NCI-H2107 treated with DMSO at 0.1 percent for 48 hours (cell line): ENCODE results near the gene CEP85.
"Not testable (repeated sequence)": the region's sequence is repeated elsewhere in the genome, so short reads cannot be mapped to it uniquely, and the experiment has no call there.

ENCODE experiments used
- DNase-seq: peaks from one replicate; lab custom pipeline; 2025; ENCODE audit not compliant: unreplicated experiment; lab: John Stamatoyannopoulos, UW

Gene CEP85

DNA sequence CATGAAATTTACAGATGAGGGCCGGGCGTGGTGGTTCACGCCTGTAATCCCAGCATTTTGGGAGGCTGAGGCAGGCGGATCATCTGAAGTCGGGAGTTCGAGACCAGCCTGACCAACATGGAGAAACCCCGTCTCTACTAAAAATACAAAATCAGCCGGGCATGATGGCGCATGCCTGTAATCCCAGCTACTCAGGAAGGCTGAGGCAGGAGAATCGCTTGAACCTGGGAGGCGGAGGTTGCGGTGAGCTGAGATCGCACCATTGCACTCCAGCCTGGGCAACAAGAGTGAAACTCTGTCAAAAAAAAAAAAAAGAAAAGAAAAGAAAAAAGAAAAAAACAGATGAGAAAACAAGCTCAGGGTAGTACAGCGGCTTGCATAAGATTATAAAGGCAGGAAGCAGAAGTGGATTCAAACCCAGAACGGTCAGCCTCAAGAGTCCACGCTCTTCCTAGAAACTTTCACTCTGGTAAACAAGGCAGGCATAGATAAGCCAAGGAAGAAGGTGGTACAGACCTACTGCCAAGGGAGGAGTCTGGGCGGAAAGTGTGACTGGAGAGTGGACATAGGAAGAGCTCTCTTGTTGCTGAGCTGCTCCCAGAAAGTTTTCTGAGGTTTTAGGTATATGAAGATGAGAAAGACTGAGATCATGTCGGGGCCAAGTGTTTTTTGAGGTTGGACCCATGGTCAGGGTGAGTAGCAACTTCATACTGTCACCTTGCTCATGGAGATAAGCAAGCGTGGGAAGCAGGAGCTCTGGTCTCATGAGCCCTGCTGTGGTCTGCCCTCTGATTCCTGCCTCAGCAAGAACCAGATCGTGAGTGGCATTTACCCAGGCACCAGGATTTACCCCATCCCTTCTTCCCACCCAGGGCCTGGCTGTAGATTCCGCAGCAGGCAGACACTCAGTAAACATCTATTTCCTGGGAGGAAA, 74.2 kb downstream of the CEP85 start:
- not testable (repeated sequence) for DNase-seq

DNA sequence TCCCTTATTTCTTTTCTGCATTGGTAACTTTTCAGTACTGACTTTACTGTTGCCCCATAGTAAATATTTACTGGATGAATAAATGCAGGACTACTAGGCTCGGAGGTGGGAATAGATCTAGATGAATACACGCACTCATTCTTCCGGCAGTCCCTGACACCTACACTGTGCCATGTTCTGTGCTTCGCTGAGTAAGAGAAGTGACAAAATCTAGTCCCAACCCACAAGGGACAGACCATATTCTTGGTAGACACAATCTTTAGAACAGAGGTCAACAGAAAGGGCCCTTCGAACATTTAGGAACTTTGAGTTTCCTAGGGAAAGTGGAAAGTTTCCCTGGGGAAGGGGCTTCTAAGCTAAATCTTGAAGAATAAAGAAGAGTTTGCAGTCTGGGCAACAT, 80.5 kb downstream of the CEP85 start:
- no peak for DNase-seq

DNA sequence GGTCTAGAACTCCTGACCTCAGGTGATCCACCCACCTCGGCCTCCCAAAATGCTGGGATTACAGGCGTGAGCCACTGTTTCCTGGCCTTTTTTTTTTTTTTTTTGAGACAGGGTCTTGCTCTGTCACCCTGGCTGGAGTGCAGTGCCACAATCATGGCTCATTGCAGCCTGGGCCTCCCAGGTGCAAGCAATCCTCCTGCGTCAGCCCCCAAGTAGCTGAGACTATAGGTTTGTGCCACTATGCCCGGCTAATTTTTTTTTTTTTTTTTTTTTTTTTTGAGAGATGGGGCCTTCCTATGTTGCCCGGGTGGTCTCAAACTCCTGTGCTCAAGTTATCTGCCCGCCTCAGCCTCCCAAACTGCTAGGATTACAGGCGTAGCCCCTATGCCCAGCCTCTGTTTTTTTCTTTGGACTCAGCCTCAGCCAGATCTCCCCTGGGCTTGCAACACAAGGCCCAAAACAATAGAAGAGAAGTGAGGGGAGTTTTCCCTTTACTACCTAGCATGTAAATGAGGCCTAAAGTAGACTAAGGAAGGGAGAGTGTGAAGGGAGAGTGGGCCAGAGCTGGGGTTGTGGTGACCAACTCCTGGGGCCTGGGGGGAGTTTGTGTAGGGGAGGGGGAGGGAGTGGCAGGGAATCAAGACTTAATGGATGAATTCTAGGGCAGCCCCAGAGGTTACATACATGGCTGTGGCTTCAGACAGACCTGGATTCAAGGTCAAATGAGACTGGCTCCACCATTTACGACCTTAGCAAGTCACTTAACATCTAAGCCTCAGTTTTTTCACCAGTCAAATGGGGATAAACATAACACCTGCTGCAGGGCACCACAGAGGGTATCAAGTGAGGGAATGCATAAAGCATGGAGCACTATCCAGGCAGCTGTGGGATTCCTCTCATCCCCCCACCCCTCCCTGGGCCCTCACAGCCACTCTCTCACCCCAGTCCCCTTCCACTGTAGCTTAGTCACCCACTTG, 82.2 kb downstream of the CEP85 start:
- no peak for DNase-seq

DNA sequence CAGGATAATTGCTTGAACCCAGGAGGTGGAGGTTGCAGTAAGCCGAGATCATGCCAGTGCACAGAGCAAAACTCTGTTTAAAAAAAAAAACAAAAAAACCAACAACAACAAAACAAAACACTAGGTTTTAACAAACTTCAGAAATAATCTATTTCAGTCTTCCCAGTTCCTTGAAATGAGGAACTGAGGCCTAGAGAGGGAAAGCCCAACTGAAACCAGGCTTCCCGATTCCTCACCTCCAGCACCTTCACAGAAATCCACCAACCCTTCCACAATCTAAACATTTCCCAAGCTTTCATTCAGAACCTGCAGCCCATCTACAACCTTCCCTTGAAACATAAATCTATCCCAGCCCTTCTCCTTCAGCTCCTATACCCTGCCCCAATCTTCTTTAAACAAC, 83.1 kb downstream of the CEP85 start:
- no peak for DNase-seq

DNA sequence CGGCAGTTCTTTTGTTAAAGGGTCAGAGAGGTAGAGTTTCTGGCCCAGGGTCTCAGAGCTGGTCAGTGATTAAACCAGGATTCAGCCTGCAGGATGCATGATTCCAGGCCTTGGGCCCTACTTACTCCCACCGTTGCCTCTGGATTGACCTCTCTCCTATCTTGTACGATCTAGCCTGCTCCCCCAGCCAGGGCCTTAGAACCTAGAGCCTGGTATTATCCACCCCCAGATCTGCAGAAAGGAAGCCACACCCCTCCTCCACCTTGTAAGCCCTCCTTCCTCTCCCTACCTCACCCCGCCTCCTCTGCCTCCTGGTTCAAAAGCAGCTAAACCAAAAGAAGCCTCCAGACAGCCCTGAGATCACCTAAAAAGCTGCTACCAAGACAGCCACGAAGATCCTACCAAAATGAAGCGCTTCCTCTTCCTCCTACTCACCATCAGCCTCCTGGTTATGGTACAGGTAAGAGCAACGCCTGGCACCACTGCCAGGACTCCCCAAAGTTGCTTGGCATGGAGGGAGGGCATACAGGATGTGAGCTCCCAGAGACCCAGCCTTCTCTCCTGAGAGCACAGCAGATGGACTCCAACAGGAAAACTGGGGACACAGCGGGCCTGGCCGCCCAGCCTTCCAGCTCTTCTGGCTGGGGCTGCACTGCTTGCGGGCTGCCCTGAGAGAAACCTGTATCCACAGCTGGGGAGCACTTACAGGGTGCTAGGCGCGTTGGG, 83.8 kb downstream of the CEP85 start, which contains the start of gene CD52:
TSS of gene CD52 (plus strand) at position 347 of the 726 bp plus-strand sequence. CDS start at position 407, 60 bp downstream.
- no peak for DNase-seq

DNA sequence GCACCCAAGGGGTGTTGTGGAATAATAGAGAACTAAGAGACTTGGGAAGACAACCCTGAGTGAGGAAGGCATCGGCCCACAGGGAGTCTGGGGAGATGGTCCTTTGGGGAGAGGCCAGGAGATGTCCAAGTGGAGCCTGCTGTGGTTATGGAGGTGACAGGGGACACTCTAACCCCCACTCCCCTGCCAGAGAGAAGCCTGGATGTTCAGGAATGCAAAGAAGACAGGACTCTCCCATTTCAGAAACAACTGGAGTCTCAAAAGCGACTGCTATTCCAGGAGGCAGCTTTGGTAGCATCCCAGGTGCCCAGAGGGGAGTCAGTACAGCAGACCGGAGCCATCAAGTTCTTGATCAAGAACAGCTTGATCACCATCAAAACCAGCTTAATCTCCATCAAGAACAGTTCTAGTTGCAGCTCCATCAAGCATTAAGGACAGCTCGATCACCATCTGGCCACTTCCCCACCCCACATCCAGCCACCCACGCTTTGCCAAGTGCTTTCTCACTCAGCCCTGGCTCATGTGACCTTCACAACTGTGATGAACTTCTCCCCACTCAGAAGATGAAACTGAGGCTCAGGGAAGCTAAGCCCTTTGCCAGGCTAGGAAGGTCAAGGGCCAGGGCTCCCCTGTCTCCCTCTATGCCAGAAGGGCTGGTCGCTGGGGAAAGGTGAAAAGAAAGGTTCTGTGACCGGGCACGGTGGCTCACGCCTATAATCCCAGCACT, 84.5 kb downstream of the CEP85 start:
- DNase-seq: no peak

DNA sequence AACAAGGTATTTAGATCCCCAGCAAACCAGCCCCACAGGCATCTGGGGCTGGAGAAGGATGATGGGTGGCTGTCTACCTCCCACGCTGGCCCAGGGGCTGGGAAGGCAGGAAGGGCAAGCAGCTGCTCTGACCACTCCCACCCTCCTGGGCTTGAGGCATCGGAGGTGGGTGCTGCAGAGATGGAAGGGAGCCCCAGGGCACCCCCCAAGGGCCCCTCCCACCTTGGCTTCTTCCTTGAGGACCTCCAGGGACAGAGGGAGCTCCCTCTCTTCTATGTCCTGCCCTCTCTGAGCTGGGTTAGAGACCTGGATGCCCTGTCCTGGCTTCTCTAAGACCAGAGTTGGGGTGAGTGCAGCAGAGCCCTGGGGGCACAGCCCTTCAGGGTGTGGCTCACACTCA, 86.9 kb downstream of the CEP85 start:
- no peak for DNase-seq

DNA sequence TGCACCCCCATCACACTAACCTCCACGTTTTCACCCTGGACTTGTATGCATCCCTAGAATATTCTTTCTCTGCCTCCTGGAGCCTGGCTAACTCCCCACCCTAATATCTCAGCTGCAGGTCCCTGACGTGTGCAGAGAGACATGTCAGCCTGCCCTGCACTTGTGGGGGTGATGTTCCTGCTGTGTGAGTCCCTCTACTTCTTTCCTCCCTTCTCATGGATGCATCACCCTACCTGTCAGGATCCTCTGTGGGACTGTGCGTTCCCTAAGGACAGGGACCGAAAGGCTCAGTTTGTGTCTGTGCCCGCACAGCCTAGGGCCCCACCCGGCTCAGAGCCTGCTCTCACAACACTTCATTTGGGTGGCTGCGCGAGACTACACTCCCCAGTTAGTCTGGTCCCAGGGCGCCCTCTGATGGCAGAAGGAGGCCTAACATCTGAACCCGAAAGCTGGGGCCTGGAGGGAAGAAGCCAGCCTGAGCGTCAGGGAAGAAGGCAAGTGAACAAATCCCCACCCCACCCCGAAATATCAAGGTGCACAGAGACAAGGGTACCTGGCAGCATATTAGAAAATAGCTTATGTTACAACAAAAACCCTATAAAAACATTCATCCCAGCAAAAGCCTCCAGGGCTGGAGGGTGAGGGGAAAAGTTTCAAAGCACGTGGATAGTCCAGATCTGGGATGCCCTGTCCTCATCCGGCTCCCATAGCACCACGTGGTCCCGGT, 87.5 kb downstream of the CEP85 start:
- peak; percentile 68 for DNase-seq

DNA sequence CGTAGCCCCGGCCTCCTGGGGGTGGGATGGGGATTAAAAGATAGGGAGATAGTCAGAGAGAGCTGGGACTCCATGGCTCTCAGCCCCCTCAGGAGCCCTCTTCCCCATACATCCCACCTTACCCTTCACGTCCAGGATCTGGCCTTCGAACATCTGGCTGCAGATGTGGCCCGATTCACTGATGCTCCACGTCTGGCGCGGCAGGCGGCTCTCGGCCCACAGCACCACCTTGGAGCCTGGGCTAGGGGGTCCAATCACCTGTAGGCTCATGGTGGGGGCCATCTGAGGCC, 88.0 kb downstream of the CEP85 start:
- no peak for DNase-seq

DNA sequence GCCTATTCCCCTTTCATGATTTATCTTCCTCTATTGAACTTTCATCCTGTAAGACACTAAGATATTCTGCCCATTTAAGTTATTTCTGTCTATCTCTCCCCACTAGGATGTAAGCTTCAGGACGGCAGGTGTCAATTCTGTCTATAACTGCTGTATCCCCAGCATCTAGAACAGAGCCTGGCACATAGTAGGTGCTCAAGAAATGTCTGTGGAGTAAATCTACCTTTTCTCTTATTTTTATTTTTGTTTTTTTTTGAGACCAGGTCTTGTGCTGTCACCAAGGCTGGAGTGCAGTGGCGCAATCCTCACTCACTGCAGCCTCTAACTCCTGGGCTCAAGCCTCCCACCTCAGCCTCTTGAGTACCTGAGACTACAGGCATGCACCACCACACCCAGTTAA, 89.4 kb downstream of the CEP85 start:
- no peak for DNase-seq

DNA sequence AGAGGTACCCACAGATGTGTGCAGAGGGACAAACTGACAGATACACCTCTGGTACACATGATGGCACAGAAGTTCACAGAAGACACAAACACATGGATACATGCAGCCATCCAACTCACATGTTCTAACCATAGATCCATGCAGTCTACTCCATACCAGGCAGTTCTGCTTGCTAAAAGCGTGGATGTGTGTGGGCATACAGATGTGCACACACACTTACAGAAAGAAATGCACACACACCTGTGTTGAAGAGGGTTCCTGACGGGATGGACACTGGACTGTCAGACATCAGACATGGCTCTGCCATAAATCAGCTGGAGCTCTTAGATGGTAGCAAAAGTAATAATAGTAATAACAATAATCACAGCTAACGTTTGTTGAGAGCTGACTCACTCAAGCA, 90.5 kb downstream of the CEP85 start:
- DNase-seq: no peak

DNA sequence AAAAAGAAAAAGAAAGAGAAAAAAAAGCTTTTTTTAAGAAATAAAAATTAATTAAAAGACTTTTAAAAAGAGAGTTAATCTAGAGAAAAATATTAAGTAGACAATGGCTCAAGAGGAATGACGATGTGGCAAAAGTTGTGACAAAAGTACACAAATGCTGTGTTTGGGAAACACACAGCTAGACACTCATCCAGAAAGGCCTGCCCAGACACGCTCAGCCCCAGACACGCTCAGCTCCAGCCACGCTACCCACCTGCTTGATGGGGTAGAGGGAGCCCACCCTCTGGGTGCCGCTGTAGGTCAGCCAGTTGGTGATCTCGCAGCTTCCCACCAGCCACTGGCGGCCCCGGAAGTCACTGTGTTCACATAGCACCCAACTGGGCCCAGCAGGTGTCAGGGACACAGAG, 94.0 kb downstream of the CEP85 start:
- DNase-seq: peak; percentile 84
